Right lobe of liver (tissue), 6 donors: ENCODE data around the gene ANGPTL4. TPM values are rescaled to one million over a fixed set of nuclear protein-coding genes. Genes with fewer than 3 reads are reported as not detected.

Source experiments
- ATAC-seq, 4 donors: fragments of 200-7000 bp; cut with Tn5 transposase; one replicate each; pipeline ENCODE4 v1.9.1; 2020; ENCODE audit warnings: mild to moderate bottlenecking in 4 of 4, moderate library complexity in 4 of 4
- DNase-seq, 3 donors: peaks; one replicate each; pipeline ENCODE4 v3.0.0-alpha.2; 2020
- H3K27ac ChIP-seq, 3 donors: fragments of 200-600 bp; one replicate each; pipeline ENCODE4 v1.8.0; 2022
- H3K27me3 ChIP-seq, 2 donors: fragments of 200-600 bp; one replicate each; pipeline ENCODE4 v1.8.0; 2022
- H3K36me3 ChIP-seq, 4 donors: fragments of 200-600 bp; sonication (generic) in 1 of 4; one replicate each; pipeline versions ENCODE4 v1.5.1 to v1.8.0; 2017 to 2022; ENCODE audit warnings: control low read depth in 1 of 4
- H3K4me1 ChIP-seq, 4 donors: fragments of 200-600 bp; sonication (generic) in 1 of 4; one replicate each; pipeline versions ENCODE4 v1.5.1 to v1.8.0; 2017 to 2022; ENCODE audit warnings: control low read depth in 1 of 4
- H3K4me3 ChIP-seq, 3 donors: fragments of 200-600 bp; one replicate each; pipeline ENCODE4 v1.8.0; 2022
- H3K9me3 ChIP-seq, 4 donors: fragments of 200-600 bp; sonication (generic) in 1 of 4; one replicate each; pipeline versions ENCODE4 v1.5.1 to v1.8.0; 2017 to 2022; ENCODE audit warnings: control low read depth in 1 of 4
- POLR2A ChIP-seq: fragments of 450-650 bp; IDR thresholded peaks from one replicate; pipeline ENCODE4 v1.6.1; 2017; ENCODE audit warnings: antibody characterized with exemption, mild to moderate bottlenecking
- WGBS: methylation state at CpG from one replicate; pipeline ENCODE4 v1.1.6; 2018; ENCODE audit warnings: low coverage, low lambda C conversion rate; ENCODE audit not compliant: insufficient coverage; ENCODE audit errors: missing lambda C conversion rate; 5-methylcytosine and 5-hydroxymethylcytosine counted together
- intact Hi-C, 2 donors: fragments of 100-400 bp; cut with DNase I; formaldehyde crosslinking; loops; one replicate each; pipeline versions ENCODE4 v1.11.2 to v1.14.1; 2022
- total RNA-seq, 6 experiments: library from RNA; depleted of rRNA in 2 of 6; stranded (reverse); fragments of >200 nt in 2 of 6; fragmentation: NEBNext Ultra II Directional in 3 of 6; extraction: Animal tissue kit (Norgen Biotek cat#: 25700) in 3 of 6; gene quantifications; one replicate each; pipeline versions ENCODE4 v1.1.0 to v1.2.4, GENCODE V29; 2016 to 2023
- TF ChIP-seq, protein P1 (sequence below), 4 donors: fragments of 200-600 bp in 3 of 4; fragments of 450-650 bp in 1 of 4; IDR thresholded peaks; one replicate each; pipeline versions ENCODE4 v1.5.1 to v1.8.0; 2016 to 2022; ENCODE audit warnings: antibody characterized with exemption in 4 of 4, mild to moderate bottlenecking in 2 of 4
- donor health status: DM: no; HTN: yes; CAD: no.
- donor health status: DM: no; HTN: no; CAD: no.
- donor health status: DM: no; HTN: no; CAD: no.
- donor health status: DM: no; HTN: yes; CAD: no.
- donor health status: DM: no; HTN: yes; CAD: no.

ANGPTL4 gene
- total RNA-seq, 6 experiments from 2014 or later, result 2.3 to 204 (median 125) TPM

DNA sequence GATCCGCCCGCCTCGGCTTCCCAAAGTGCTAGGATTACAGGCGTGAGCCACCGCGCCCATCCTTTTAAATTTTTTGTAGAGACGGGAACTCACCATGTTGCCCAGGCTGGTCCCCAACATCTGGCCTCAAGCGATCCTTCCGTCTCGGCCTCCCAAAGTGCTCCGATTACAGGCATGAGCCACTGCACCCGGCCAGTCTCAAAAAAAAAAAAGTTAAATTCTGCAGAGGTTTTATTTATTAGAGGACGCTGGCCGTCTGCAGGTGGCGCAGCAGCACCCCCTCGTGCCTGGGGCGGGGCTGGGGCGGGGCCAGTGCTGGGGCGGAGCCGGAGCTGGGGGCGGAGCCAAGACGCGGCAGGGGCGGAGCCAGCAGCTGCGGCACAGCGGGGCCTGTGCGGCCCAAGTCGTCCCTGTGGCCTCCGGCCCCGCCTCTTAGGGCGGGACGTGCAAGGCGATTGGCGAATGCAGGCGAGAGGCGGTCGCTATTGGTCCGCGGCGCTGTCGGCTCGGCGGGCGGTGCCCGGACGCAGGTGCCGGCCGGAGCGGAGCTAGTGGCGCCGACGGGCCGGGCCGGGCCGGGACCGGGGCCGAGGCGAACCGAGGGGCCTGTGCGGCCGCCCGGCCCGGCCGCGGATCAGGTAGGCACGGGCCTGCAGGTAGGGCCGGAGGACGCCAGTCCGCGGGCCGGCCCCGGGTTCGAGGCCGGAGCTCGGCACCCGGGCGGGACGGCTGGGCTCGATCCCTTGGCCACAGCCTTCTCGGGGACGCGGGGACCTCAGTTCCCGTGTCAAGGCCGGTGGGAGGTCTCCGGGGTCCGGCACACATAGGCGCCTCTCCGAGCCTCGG lies 49.1 kb downstream of the ANGPTL4 start, which contains the start of gene MARCHF2:
Gene MARCHF2 (plus strand): TSS at position 523 of the 846 bp plus-strand sequence. CDS start 8,536 bp downstream, outside the sequence.
- Histone ChIP-seq H3K9me3 (no peaks in the 10 kb centered on the region), H3K27me3 (no peaks in the 10 kb centered on the region), H3K36me3 (no peaks in the 10 kb centered on the region), H3K4me3 (peak within 1 kb of the TSS; percentile 74 to 96 (median 84)), H3K27ac (peak within 1 kb of the TSS in 2 of 3 donors; percentile 62), H3K4me1 (peaks cover 0 to 11% (median 6%) of the 10 kb centered on the region in 4 donors)
- peak; percentile 97 to 99 (median 98) for DNase-seq
- intact Hi-C loops, result no loop called here
- peak; percentile 79 for TF ChIP-seq POLR2A
- TF ChIP-seq, protein P1, sequence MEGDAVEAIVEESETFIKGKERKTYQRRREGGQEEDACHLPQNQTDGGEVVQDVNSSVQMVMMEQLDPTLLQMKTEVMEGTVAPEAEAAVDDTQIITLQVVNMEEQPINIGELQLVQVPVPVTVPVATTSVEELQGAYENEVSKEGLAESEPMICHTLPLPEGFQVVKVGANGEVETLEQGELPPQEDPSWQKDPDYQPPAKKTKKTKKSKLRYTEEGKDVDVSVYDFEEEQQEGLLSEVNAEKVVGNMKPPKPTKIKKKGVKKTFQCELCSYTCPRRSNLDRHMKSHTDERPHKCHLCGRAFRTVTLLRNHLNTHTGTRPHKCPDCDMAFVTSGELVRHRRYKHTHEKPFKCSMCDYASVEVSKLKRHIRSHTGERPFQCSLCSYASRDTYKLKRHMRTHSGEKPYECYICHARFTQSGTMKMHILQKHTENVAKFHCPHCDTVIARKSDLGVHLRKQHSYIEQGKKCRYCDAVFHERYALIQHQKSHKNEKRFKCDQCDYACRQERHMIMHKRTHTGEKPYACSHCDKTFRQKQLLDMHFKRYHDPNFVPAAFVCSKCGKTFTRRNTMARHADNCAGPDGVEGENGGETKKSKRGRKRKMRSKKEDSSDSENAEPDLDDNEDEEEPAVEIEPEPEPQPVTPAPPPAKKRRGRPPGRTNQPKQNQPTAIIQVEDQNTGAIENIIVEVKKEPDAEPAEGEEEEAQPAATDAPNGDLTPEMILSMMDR (IDR thresholded peaks at IDR 0.05), result peak; percentile 54 to 74 (median 73)
- 6% methylated on average over 23 of the region's 89 CpGs for WGBS
- peak; percentile 97 to 100 (median 98) for ATAC-seq

DNA sequence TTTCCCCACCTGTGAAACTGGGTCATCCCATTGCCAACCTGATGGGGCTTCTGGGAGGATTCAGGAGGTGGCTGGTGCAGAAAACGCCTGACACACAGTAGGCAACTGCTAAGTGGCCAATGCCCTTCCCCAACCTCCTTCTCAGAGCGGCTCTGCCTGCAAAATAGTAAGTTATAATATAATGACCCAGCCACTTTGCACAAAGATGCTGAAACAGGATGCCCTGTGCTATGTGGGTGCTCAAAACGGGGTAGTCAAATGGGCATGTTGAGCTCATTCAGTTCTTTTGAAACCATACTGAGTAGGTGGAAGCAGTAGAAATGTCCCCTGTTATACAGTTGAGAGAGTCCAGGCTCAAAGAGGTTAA lies 49.7 kb downstream of the ANGPTL4 start:
- Histone ChIP-seq H3K36me3 (no peaks in the 10 kb centered on the region), H3K9me3 (no peaks in the 10 kb centered on the region), H3K4me3 (peak overlapping the region; percentile 74 to 96 (median 84)), H3K27ac (peak overlapping the region in 2 of 3 donors; percentile 62), H3K27me3 (no peaks in the 10 kb centered on the region), H3K4me1 (peaks cover 0 to 11% (median 6%) of the 10 kb centered on the region in 4 donors)
- ATAC-seq (no peak), DNase-seq (no peak)
- 0% methylated on average over 2 of the region's 3 CpGs for WGBS
- no peak for TF ChIP-seq POLR2A
- TF ChIP-seq, protein P1 (IDR thresholded peaks at IDR 0.05), result no peak
- intact Hi-C loops, result no loop called here

DNA sequence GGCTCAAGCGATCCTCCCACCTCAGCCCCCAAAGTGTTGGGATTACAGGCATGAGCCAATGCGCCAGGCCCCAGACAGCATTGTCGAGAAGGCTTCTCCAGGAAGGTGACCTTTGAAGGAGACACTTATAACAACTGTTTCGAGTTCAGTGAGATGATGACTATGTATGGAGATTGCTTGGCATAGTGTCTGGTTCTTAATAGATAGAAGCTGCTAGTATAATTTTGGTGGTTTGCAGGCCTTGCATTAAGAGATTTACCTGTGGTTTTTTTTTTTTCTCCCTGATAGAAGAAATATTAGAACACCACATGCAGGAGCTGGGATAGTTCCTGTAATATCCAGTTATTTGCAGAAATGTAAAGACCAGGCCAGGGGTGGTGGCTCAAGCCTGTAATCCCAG lies 52.8 kb downstream of the ANGPTL4 start:
- TF ChIP-seq, protein P1 (IDR thresholded peaks at IDR 0.05), result no peak
- no peak for TF ChIP-seq POLR2A
- WGBS, result 95% methylated on average over 3 of the region's 4 CpGs
- H3K9me3 ChIP-seq, result no peaks in the 10 kb centered on the region
- H3K4me1 ChIP-seq, result peaks cover 0 to 15% (median 8%) of the 10 kb centered on the region in 4 donors
- H3K27me3 ChIP-seq, result no peaks in the 10 kb centered on the region
- H3K4me3 ChIP-seq, result no peak overlapping the region
- DNase-seq (no peak), ATAC-seq (no peak)
- H3K36me3 ChIP-seq, result no peaks in the 10 kb centered on the region
- intact Hi-C loops, result no loop called here
- no peak overlapping the region for H3K27ac ChIP-seq

DNA sequence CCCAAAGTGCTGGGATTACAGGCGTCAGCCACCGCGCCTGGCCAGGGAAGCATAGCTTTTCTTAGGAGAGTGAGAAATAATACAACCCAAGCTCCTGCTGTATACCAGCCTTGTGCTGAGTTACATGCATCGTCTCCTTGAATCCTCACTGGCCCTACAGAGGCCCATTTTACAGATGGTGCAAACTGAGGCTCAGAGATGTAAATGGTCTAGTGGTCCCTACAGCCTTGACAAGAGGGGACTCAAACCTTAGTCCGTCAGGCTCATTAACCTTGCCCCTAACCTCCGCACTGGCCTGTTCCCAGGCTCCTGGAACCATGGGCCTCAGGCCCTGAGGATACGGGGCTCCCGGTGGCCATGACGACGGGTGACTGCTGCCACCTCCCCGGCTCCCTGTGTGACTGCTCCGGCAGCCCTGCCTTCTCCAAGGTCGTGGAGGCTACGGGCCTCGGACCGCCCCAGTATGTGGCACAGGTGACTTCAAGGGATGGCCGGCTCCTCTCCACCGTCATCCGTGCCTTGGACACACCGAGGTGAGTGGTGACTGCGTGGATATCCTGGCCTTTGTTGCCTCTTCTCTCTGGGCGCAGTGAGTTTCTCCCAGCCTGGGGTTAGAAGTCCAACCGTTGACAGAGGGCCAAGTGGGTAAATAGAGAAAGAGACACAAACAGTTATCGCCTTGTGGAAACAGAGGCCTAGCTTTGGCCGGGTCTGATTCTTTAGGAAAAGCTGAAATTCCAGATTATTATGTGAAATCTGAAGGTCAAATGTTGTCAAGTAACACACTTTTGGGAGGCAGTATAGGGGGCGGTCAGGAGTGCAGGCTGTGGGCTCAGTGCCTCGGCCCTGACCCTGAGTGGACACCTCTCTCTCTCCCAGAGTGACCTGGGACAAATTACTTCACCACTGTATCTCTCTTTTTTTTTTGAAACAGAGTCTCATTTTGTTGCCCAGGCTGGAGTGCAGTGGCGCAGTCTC lies 57.8 kb downstream of the ANGPTL4 start:
- Histone ChIP-seq H3K9me3 (no peaks in the 10 kb centered on the region), H3K27ac (peak overlapping the region; percentile 90 to 97 (median 97)), H3K36me3 (peaks cover 0 to 4% (median 1%) of the 10 kb centered on the region in 4 donors), H3K4me1 (peaks cover 0 to 24% (median 15%) of the 10 kb centered on the region in 4 donors), H3K4me3 (peak overlapping the region in 1 of 3 donors; percentile 37), H3K27me3 (no peaks in the 10 kb centered on the region)
- intact Hi-C loops, result no loop called here
- TF ChIP-seq POLR2A, result peak; percentile 17
- TF ChIP-seq, protein P1 (IDR thresholded peaks at IDR 0.05), result no peak
- ATAC-seq (peak; percentile 62 to 84 (median 76)), DNase-seq (peak; percentile 67 to 89 (median 88))
- WGBS, result 38% methylated on average over 10 of the region's 28 CpGs
